Endothelial cell of umbilical vein (primary cell): ENCODE results near the gene RAB3B. TPM values are rescaled to one million over a fixed set of nuclear protein-coding genes. Genes with fewer than 3 reads are reported as not detected.
A peak's percentile ranks its signal among the peaks of the same experiment; 100 is the strongest.

ENCODE experiments used
- BruUV-seq: library from RNA; stranded (reverse); fragments of 400-500 nt; replicated peaks from 2 replicates; lab custom pipeline; 2021; lab: Mats Ljungman, UMichigan
- CTCF ChIA-PET: fragments of 300-600, 350-600 bp; sonication (Branson Sonifier 250); formaldehyde crosslinking; loops from one replicate; lab custom pipeline; 2021; ENCODE audit warnings: antibody characterized with exemption, inconsistent platforms; lab: Charles Lee
- POLR2A ChIA-PET: fragments of 300-600, 350-600 bp; sonication (Branson Sonifier 250); formaldehyde crosslinking; loops from one replicate; lab custom pipeline; 2021; ENCODE audit warnings: antibody characterized with exemption, inconsistent platforms; lab: Charles Lee
- DNase-seq: peaks from one replicate; pipeline ENCODE4 v3.0.0-alpha.2; 2011; ENCODE audit warnings: low read depth, low spot score
- FAIRE-seq: peaks from 2 replicates; lab custom pipeline; 2011; peaks lifted over from hg19 to GRCh38; lab: Jason Lieb, UNC
- H2AFZ ChIP-seq: 2 replicates; pipeline ENCODE4 v1.6.0; 2012; ENCODE audit warnings: low read depth, low read length, control low read depth, inconsistent platforms
- H3K27ac ChIP-seq: 2 replicates; pipeline ENCODE4 v1.5.1; 2011; ENCODE audit warnings: low read depth, mild to moderate bottlenecking, control low read depth, low read length, moderate library complexity; ENCODE audit not compliant: insufficient read depth
- H3K27me3 ChIP-seq, 2 experiments: 2 replicates each; pipeline versions ENCODE4 v1.6.0 to v1.6.1; 2011; ENCODE audit warnings: low read length in 2 of 2, mixed read lengths in 1 of 2; ENCODE audit not compliant: control insufficient read depth in 2 of 2, insufficient read depth in 2 of 2
- H3K36me3 ChIP-seq, 2 experiments: 2 replicates in 1 of 2; 3 replicates in 1 of 2; pipeline ENCODE4 v1.5.1; 2011; ENCODE audit warnings: low read length in 2 of 2, mild to moderate bottlenecking in 1 of 2, moderate library complexity in 1 of 2; ENCODE audit not compliant: control insufficient read depth in 2 of 2, insufficient read depth in 2 of 2; ENCODE audit errors: extremely low read depth in 1 of 2
- H3K4me1 ChIP-seq: 3 replicates; pipeline ENCODE4 v1.5.1; 2011; ENCODE audit warnings: mild to moderate bottlenecking, low read length; ENCODE audit not compliant: control insufficient read depth, insufficient read depth; ENCODE audit errors: extremely low read depth
- H3K4me2 ChIP-seq: 2 replicates; pipeline ENCODE4 v1.6.1; 2011; ENCODE audit warnings: low read length, control low read depth, mixed read lengths; ENCODE audit not compliant: insufficient read depth
- H3K4me3 ChIP-seq, 3 experiments: fragments of 200-600 bp in 1 of 3; sonication (generic), shearing (Covaris generic) in 1 of 3; replicated peaks in 1 of 3; 2 replicates each; pipeline ENCODE4 v1.5.1; 2011 to 2016; ENCODE audit warnings: control low read depth in 3 of 3, low read length in 3 of 3, mild to moderate bottlenecking in 2 of 3, inconsistent platforms in 1 of 3, low read depth in 1 of 3, moderate library complexity in 1 of 3; ENCODE audit not compliant: insufficient read depth in 1 of 3
- H3K79me2 ChIP-seq: 2 replicates; pipeline ENCODE4 v1.6.0; 2012; ENCODE audit warnings: low read length, inconsistent platforms; ENCODE audit not compliant: control insufficient read depth, insufficient read depth
- H3K9ac ChIP-seq: replicated peaks from 2 replicates; pipeline ENCODE3; 2011; ENCODE audit warnings: low read length, control low read depth; ENCODE audit not compliant: insufficient read depth; ENCODE audit errors: extremely low read depth
- H3K9me1 ChIP-seq: replicated peaks from 3 replicates; pipeline ENCODE4 v1.6.0; 2011; ENCODE audit warnings: mild to moderate bottlenecking, low read length; ENCODE audit not compliant: control insufficient read depth, insufficient read depth; ENCODE audit errors: extremely low read depth
- H3K9me3 ChIP-seq: replicated peaks from 2 replicates; pipeline ENCODE4 v1.5.1; 2012; ENCODE audit warnings: low read length, inconsistent platforms; ENCODE audit not compliant: control insufficient read depth, insufficient read depth
- H4K20me1 ChIP-seq: replicated peaks from 2 replicates; pipeline ENCODE3; 2011; ENCODE audit warnings: mild to moderate bottlenecking, low read length; ENCODE audit not compliant: control insufficient read depth, insufficient read depth; ENCODE audit errors: extremely low read depth
- EZH2 ChIP-seq: IDR thresholded peaks from 2 replicates; pipeline ENCODE4 v1.6.1; 2012; ENCODE audit warnings: borderline replicate concordance, low read depth, mild to moderate bottlenecking, moderate library complexity, low read length, inconsistent platforms; ENCODE audit not compliant: severe bottlenecking
- FOS ChIP-seq: IDR thresholded peaks from 2 replicates; pipeline ENCODE4 v1.6.1; 2011; ENCODE audit warnings: mild to moderate bottlenecking, low read length, moderate library complexity, borderline replicate concordance; ENCODE audit not compliant: insufficient read depth
- GATA2 ChIP-seq: IDR thresholded peaks from 2 replicates; pipeline ENCODE4 v1.7.0; 2011; ENCODE audit warnings: low read depth, mild to moderate bottlenecking, moderate library complexity, mixed read lengths, low read length; ENCODE audit not compliant: insufficient read length, insufficient read depth
- JUN ChIP-seq: IDR thresholded peaks from 2 replicates; pipeline ENCODE4 v1.6.1; 2011; ENCODE audit warnings: borderline replicate concordance, low read depth; ENCODE audit not compliant: insufficient read length, insufficient read depth
- MYC ChIP-seq: IDR thresholded peaks from one replicate; pipeline ENCODE4 v1.6.1; 2011; ENCODE audit warnings: mild to moderate bottlenecking, low read depth, low read length
- POLR2A ChIP-seq: IDR thresholded peaks from 2 replicates; pipeline ENCODE4 v1.6.1; 2012; ENCODE audit warnings: low read depth, mild to moderate bottlenecking, control low read depth, low read length
- POLR2AphosphoS5 ChIP-seq: IDR thresholded peaks from 2 replicates; pipeline ENCODE4 v1.6.1; 2012; ENCODE audit warnings: low read depth, mild to moderate bottlenecking, control low read depth, low read length, moderate library complexity; ENCODE audit not compliant: insufficient read depth
- dilution Hi-C: fragments of 300-500 bp; cut with MboI; formaldehyde crosslinking; loops from one replicate; pipeline ENCODE4 v1.15.0; 2019; ENCODE audit warnings: low sequenced_read_pairs; ENCODE audit not compliant: extremely low pct_ligation_motif_present
- intact Hi-C: fragments of 100-400 bp; cut with micrococcal nuclease; formaldehyde crosslinking; loops from one replicate; pipeline ENCODE4 v1.10.0; 2022
- polyA plus RNA-seq, 4 experiments: library from polyadenylated mRNA; depleted of rRNA in 3 of 4; stranded (reverse) in 3 of 4; unstranded in 1 of 4; fragments of >200 nt; gene quantifications; 2 replicates each; pipeline versions ENCODE4 v1.2.1 to v1.2.3, GENCODE V29; 2011 to 2012; ENCODE audit warnings: missing spikeins in 1 of 4
- total RNA-seq: library from RNA; stranded (reverse); gene quantifications from 2 replicates; pipeline ENCODE4 v1.2.3, GENCODE V29; 2021
- TF ChIP-seq, protein P1 (sequence below): IDR thresholded peaks from 2 replicates; pipeline ENCODE4 v1.6.1; 2011; ENCODE audit not compliant: insufficient read depth, insufficient read length
- TF ChIP-seq, protein P2 (sequence below), 2 donors: IDR thresholded peaks; 1 replicate in 1 of 2; 2 replicates in 1 of 2; pipeline ENCODE4 v1.5.1; 2011; ENCODE audit warnings: low read length in 2 of 2, mild to moderate bottlenecking in 2 of 2, moderate library complexity in 2 of 2, control low read depth in 1 of 2, inconsistent platforms in 1 of 2, low read depth in 1 of 2; ENCODE audit not compliant: insufficient read depth in 1 of 2; ENCODE audit errors: extremely low read depth in 1 of 2

RAB3B gene
- total and polyA plus RNA-seq, 2 donors (not counting 3 experiments of a cell fraction or from before 2014, with no cell fraction given), result 4.1 to 10.4 TPM

DNA sequence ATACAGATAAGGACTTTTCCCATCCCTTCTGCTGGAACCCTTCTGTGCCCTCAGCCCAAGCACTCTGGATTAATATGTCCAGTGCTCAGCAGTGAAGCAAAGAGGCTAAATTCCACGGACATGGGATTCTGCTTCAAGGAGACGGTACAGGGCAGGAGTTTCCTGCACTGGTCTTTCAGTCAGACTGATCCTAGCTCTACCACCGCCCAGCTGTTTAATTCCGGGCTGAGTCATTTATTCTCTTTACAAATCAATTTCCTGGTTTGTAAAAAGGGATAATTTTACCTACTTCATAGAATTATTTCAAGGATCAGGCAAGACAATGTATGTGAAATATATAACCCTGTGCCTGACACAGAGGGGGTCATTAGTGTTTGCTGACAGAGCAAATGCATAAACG, 70.4 kb downstream of the RAB3B start:
- Histone ChIP-seq H3K36me3 (no peaks in the 10 kb centered on the region), H3K4me3 (no peak overlapping the region), H3K27ac (no peak overlapping the region), H3K9ac (no peak overlapping the region), H3K9me1 (no peaks in the 10 kb centered on the region), H3K79me2 (no peaks in the 10 kb centered on the region), H3K9me3 (no peaks in the 10 kb centered on the region), H3K4me1 (peaks cover 12% of the 10 kb centered on the region), H2AFZ (peak overlapping the region; percentile 37), H3K27me3 (no peaks in the 10 kb centered on the region), H4K20me1 (no peaks in the 10 kb centered on the region), H3K4me2 (no peak overlapping the region)
- POLR2A ChIA-PET, result no interaction called here
- no peak for TF ChIP-seq FOS
- no peak for TF ChIP-seq EZH2
- TF ChIP-seq, protein P1, sequence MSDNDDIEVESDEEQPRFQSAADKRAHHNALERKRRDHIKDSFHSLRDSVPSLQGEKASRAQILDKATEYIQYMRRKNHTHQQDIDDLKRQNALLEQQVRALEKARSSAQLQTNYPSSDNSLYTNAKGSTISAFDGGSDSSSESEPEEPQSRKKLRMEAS, result no peak
- TF ChIP-seq JUN, result no peak
- TF ChIP-seq POLR2AphosphoS5, result no peak
- no peak for TF ChIP-seq MYC
- TF ChIP-seq, protein P2, sequence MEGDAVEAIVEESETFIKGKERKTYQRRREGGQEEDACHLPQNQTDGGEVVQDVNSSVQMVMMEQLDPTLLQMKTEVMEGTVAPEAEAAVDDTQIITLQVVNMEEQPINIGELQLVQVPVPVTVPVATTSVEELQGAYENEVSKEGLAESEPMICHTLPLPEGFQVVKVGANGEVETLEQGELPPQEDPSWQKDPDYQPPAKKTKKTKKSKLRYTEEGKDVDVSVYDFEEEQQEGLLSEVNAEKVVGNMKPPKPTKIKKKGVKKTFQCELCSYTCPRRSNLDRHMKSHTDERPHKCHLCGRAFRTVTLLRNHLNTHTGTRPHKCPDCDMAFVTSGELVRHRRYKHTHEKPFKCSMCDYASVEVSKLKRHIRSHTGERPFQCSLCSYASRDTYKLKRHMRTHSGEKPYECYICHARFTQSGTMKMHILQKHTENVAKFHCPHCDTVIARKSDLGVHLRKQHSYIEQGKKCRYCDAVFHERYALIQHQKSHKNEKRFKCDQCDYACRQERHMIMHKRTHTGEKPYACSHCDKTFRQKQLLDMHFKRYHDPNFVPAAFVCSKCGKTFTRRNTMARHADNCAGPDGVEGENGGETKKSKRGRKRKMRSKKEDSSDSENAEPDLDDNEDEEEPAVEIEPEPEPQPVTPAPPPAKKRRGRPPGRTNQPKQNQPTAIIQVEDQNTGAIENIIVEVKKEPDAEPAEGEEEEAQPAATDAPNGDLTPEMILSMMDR (IDR thresholded peaks at IDR 0.05; ENCODE audit: extremely low read depth in 1 of 2, insufficient read depth in 1 of 2, low read depth in 1 of 2, low read length in 2 of 2), result no peak
- TF ChIP-seq POLR2A, result no peak
- no peak for TF ChIP-seq GATA2
- CTCF ChIA-PET, result interaction anchor here (4.9 kb wide), 1 partner anchor 23 kb away, joined by 31 read pairs; no protein-coding TSS in a partner anchor
- BruUV-seq, result no TSS peak
- FAIRE-seq (peak; percentile 63), DNase-seq (peak; percentile 17)
- dilution Hi-C loops (no loop called here), intact Hi-C loops (no loop called here)
